GM21737 (cell line): ENCODE results near the gene MFSD6.
"Not testable (repeated sequence)": the region's sequence is repeated elsewhere in the genome, so short reads cannot be mapped to it uniquely, and the experiment has no call there.

Experiments used
- ATAC-seq: cut with Tn5 transposase; IDR thresholded peaks from one replicate; pipeline ENCODE4 v1.9.1; 2021; ENCODE audit warnings: mild to moderate bottlenecking, moderate library complexity; ENCODE audit not compliant: unreplicated experiment

MFSD6 gene

DNA sequence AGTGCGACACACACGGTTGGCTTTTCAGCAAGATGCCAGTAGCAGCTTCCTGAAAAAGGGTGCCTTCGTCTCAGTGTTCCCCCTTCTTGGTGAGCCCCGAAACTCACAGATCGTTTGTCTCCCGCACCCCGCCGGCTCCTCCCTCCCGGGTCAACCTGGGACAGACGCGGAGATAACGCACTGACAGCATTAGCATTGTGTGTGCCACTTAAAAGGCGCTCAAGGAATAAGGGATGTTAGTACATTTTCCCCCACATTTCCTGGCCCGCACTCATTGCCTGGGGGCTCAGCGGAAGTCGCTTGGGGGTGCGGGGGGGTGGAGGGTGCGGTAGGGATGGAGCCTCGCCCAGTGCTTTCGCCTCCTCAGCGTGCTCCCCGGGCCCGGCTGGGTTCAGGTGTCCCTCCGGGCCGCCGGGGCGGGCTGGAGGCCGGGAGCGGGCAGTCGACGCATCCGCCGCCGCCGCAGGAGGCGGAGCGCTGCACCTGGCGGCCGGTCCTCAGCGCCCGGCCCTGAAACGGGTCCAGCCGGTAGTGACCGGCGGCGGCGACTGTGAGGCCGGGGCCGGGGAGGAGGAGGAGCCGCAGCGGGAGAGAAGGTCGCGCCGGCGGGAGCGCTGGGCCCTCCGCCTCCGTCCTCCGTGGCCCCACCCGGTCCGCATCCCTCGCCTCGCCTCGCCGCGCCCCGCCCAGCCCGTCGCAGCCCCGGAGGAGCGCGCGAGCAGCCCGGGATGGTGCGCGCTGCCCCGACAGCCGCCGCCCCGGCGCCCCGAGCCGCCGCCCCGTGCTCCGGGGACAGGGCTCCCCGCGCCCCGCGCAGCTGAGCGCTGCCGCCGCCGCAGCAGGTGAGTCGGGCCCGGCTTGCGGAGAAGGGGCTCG lies at the start of gene MFSD6:
Gene MFSD6 (plus strand): TSS at position 694 of the 876 bp plus-strand sequence. CDS start 27,675 bp downstream, outside the sequence.
- ATAC-seq = peak; percentile 62

DNA sequence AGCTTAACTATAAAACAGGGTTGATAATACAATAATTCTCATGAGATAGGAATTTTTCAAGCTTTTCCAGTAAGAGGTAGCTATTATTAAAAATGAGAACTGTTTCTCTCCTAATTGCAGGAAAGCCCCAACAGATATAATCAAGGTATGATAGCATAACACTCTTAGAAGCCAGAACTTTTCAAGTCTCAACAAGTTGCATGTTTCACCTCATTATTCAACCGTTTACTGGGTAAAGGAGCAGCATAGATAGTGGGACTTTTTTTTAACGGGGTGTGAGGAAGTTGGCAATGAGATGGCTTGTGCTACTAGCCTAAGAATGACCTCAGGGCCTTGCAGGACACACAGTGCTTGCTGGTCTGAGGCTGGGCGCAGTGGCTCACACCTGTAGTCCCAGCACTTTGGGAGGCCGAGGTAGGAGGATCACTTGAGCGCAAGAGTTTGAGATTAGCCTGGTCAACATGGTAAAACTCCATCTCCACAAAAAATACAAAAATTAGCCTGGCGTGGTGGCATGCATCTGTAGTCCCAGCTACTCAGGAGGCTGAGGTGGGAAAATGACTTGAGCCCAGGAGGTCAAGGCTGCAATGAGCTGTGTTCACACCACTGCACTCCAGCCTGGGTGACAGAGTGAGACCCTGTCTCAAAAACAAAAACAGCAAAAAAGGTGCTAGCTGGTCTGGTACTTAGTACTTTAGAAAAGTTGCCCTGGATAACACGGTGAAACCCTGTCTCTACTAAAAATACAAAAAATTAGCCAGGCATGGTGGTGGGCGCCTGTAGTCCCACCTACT lies 49.3 kb upstream of the MFSD6 start:
- ATAC-seq = not testable (repeated sequence)

DNA sequence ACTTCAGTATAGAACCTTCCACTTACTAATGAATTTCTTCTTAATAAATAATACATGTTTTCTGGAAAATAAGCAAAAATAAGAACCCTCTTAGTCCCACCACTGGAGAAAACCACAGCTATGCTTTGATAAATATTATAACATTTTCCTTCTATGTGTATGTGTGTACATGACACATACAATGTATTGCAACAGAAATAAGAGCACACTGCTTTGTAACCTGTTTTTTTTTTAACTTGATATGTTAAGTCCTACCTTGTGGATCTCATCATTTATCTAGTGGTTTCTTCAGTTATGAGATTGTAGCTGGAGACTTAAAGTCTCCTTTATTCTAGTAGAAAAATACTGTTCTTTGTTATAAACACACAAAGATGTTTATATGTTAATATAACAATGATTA lies 47.6 kb upstream of the MFSD6 start:
- no peak for ATAC-seq

DNA sequence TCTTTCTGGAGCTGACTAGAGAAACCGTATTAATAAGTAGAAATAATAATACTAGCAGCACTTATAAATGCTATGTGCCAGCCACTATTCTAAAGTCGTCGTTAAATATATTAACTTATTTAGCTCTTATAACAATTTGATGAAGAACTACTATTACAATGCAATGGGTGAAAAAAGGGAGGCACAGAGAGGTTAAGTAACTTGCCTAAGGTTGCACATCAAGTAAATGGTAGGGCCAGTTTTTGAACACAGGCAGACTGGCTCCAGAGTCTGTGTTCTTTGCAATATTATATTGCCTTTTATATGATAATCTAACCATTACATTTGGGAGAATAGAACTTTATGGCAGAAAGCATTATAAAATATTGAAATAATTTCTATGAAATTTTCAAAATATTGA lies 47.2 kb upstream of the MFSD6 start:
- ATAC-seq = no peak

DNA sequence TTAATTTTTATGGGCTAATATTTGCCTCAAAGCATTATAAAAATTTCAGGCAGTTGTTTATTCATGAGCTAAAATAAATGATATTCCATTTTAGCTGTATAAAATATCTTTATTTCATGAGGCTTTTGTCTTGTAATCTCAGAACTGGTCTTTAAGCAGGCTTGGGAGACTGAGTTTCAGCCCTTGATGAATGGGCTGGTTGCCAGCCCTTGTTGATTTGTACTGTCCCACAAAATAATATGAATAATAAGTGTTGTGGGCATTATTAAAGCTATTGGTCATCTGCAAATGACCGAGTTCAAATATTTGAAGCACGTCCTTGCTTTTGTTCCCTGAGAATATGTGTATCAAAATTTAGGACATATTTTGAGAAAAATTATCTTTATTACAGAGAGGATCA lies 46.6 kb upstream of the MFSD6 start:
- no peak for ATAC-seq

DNA sequence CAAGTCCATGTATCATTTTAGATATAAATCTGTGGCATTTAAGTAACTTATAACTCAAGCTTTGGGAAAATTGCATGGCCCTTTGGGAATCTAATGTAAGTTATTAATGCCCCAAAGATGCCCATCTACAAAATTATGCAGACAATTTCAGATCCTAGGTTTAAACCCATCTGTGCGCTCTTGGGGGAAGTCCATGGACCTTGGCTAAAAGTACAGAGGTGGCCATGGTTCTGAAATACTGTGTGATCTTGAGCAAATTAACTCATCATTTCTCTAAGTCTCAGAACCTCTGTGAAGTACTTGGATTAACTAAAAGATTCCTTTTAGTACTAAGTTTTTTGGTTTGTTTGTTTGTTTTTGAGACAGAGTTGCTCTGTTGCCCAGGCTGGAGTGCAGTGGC lies 45.3 kb upstream of the MFSD6 start:
- no peak for ATAC-seq

DNA sequence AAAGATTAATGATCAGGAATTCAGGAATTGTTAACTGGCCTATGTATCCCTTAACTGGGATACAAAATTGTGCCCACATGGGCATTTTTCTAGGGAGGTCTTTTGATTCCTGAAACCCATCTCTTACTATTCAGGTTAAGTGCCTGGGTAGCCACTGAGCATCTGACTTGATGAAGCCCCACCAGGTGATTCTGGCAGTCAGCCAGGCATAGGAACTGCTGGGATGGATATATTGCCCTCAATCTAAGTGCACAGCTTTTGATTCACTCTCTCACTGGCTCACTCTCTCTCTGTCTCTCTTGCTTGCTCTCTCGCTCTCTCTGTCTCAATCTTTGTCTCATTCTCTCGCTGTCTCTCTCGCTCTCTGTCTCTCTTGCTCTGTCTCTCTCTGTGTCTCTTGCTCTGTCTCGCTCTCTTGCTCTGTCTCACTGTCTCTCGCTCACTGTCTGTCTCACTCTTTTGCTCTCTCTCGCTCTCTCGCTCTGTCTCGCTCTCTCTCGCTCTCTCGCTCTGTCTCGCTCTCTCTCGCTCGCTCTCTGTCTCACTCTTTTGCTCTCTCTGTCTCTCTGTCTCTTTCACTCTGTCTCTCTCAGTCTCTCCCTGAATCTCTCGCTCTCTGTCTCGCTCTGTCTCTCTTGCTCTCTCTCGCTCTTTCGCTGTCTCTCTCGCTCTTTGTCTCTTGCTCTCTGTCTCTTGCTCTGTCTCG lies 42.5 kb upstream of the MFSD6 start:
- ATAC-seq = no peak

DNA sequence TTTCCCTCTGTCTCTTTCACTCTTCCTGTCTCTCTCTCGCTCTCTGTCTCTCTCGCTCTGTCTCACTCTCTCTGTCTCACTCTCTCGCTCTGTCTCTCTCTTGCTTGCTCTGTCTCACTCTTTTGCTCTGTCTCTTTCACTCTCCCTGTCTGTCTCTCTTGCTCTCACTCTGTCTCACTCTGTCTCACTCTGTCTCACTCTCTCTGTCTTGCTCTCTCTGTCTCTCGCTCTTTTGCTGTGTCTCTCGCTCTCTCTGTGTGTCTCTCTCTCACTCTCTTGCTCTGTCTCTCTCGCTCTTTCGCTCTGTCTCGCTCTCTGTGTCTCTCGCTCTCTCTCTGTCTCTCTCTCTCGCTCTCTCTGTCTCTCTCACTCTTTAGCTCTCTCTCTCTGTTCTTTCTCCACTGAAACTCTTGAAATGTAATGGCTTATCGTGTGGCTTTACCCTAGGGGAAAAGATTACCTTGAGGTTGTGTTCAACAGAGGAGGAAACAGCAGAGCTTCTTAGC lies 41.9 kb upstream of the MFSD6 start:
- ATAC-seq = no peak

DNA sequence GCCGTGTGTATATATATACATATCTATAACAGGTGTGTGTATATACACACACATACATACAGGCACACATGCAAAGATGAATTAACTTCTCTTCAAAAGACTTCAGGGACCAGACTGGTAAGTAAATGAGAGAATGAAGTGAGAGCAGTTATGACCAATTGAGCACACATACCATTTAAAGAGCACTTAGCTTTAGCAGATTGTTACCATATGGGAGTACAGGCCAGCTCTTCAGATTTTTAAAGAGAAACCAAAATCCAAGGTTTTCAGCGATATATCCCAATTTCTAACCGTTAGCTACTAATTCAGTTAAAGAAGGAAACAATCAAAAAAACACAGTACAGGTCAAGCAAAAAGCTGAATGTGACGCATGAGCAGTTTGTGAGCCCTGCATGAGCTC lies 41.1 kb upstream of the MFSD6 start:
- no peak for ATAC-seq

DNA sequence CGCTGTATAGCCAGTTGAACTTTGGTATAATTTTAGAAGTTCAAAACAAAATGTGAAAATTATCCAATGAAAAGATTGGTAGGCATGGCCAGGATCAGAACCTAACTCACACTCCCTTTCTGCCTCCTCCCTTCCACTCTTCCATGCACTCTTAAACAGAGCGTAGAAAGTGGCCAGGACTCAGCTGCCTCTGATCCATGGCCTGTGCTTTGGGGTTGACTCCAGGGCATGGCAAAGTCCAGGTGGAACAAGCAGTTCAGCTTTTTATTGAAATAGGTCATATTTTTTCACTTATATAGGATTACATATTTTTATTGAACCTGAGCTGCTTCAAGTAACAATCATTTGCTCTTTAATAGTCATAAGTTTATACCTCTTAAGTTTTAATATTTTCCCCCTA lies 38.5 kb upstream of the MFSD6 start:
- no peak for ATAC-seq

DNA sequence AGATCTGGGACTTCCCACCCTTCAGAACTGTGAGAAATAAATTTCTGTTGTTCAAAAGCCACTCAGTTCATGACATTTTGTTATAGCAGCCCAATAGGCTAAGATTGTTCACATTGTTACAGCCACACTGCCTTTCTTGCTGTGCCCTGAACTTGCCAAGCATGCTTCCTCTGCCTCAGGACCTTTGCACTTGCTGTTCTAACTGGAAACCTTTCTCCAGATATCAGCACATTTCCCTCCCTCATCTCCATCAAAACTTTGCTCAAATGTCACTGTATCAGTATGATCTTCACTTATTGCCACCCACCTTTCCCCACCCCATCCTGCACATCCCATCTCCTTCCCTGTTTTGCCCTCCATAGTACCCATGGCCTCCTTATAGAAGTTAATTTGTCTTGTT lies 32.1 kb upstream of the MFSD6 start:
- ATAC-seq = no peak

DNA sequence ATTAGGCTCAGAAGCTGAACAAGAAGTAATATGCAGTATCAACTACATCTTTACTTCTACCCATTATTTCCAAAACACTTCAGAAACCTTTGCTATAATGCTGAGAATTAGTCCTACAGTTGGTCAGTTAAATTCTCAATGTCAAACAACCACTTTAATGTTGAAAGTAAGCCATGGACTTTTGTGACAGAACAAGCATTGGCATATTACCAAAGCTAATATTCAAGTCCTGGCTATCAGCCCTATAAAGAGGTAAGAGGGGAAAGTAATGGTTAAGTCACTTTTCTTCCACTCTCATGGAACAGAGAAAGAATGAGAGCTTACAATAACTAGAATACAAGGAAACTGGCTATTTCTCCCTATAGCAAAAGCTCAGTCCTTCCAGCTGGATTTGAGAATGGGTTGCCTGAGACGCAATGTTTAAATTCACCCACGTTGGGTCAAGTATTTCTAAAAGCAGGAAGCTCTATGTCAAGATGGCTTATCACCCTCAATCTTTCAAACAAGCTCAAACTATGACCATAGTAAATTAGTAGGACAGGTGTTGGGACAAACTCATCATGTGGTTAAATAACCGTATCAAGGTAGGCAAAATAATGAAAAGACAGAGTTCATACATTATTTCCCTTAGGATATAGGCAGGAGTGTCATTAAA lies 31.4 kb upstream of the MFSD6 start:
- ATAC-seq = no peak

DNA sequence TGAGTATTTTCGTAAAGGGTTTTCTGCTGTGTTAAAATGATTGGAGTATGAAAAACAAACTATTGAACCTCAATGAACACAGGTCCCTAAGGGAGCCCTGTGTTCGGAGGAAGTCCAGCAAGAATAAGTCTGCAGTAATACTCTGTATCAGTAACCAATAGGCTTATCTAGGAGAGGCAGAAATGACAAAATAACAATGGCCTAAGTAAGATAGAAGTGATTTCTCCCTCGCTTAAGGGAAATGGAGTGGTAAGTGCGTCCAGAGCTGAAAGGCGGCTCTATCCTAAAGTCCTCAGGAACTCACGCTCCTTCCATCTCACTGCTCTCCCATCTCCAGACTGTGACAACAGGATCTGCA lies 29.3 kb upstream of the MFSD6 start:
- no peak for ATAC-seq

DNA sequence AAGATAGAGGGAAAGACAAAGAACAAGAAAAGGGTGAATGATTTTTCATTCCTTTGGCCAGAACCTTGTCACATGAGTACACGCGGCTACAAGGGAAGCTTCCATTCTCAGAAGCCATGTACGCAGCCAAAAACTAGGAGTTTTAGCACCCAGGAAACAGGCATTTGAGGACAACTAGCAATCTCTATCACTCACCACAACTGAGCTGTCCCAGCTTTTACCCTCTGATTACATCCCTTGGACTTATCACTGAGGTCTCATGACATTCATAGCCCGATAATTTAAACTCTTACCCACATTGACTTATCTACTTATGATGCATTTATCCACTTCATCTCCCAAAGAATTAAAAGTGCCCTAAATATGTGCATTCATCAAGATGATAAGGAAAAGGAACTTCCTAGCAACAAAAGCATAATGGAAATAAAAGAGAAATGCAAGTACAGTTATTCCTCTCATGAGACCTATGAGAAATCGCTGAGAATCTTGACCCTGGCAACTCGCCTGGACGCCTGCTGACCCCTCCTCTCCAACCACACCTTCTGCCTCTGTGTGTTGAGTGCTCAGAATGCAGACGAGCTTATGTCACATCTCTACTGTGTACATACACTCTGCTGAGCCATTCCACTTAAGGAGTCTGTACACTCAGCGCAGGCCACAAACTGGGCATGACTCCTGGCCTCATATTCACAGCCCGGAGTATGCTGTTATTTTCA lies 28.7 kb upstream of the MFSD6 start:
- ATAC-seq = no peak

DNA sequence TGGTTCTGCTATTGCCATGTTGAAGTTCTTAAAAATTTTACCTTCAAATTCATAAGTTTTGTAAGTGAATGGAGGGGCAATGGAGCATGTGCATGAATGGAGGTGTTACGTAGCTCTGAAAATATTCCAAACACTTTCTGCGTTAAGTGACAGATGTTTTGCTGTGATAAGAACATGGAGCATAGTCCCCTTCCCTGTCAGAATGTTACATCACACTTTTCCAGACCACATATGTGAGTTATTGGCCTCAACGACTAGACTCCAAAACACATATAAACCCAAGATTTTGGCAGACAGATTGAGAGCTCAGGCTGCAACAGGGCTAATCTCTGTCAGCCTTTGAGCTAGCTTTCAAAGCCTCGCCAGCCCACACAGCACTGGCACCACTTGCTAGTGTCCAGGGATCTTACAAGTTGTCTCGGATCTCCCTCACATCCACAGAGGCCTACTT lies 27.2 kb upstream of the MFSD6 start:
- ATAC-seq = no peak

DNA sequence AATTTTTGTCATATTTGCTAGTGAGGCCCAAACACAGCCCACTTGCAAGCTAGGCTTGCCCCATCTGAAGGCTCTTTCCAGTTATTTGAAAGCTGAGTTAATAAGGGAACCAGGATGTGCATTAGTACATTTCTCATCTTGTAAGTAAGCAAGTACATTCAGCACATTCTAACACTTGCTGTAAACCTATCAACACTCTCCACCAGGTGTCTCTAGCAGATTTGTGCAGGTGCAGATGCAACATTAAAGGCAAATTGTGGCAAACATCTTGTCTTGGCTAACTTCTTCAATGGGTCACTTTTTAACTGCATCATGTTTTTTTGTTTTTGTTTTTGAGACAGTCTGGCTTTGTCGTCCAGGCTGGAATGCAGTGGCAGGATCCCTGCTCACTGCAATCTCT lies 25.3 kb upstream of the MFSD6 start:
- peak; percentile 64 for ATAC-seq

DNA sequence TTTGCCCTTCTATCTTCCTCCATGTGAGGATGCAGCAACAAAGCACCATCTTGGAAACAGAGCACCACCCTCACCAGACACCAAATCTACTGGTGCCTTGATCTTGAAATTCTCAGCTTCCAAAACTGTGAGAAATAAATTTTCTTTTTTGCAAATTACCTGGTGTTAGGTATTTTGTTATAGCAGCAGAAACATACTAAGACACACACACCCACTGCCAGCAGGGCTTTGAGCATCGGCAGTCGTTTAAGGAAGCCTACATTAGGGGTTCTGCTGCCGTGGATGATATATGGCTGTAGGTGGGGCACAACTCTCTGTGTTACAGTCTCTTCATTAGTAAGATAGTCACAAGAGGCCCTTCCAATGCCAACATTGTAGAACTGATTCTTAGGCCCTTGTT lies 20.7 kb upstream of the MFSD6 start:
- no peak for ATAC-seq

DNA sequence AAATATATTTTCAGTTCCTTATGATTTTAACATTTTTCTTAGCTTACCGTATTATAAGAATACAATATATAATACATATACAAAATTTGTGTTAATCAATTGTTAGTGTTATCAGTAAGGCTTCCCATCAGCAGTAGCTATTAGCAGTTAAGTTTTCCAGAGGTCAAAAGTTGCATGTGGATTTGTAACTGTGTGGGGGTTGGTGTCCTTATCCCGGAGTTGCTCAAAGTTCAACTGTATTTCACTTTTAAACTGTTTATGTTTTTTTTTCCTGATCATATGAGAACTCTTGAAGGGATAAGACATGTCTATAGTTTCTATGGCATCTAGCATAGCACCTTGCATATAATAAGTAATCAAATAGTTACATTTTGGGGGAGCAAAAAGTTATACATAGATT lies 11.9 kb upstream of the MFSD6 start:
- no peak for ATAC-seq

DNA sequence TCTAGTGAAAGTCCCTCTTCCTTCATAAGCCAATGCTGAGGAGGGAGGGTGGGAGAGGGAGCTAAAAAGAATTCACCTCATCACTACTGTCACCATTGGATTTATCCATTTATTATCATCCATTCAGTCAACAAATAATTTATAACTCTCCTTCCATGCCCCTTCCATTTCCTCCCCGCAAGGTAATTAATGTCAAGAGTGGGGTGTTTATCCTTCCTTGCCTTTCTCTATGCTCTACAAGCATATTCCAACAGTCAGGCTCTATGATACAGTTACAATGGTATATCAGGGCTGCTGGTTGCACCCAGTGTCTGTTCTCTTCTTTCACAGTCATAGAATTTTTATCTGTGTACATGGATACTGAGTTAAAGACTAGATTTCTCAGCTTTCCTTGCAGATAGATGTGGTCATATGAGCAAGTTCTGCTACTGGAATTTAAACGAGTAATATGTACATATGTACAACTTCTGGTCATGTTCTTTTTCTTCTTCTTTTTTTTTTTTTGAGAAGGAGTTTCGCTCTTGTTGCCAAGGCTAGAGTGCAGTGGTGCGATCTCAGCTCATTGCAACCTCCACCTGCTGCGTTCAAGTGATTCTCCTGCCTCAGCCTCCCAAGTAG lies 5.1 kb upstream of the MFSD6 start:
- no peak for ATAC-seq

DNA sequence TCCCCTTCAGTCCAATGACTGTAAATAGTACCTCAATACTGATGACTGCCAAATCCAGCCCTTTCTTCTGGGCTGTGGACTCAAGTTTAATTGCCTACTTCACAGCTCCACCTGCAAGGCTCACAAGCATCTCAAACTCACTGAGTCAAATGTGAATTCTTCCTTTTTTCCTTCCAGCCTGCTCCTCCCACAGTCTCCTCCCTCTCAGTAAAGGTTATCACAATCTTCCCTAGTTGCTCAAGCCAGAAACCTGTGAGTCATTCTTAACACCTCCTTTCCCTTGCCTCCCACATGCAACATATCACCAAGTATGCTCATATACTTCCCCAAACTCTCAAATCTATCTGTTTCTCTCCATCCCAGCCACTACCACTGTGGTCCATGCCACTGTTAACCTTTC lies 3.7 kb upstream of the MFSD6 start:
- no peak for ATAC-seq
